ENCODE results near the gene KIAA1210.
"Not testable (repeated sequence)": the region's sequence is repeated elsewhere in the genome, so short reads cannot be mapped to it uniquely, and the experiment has no call there.

KIAA1210 gene

DNA sequence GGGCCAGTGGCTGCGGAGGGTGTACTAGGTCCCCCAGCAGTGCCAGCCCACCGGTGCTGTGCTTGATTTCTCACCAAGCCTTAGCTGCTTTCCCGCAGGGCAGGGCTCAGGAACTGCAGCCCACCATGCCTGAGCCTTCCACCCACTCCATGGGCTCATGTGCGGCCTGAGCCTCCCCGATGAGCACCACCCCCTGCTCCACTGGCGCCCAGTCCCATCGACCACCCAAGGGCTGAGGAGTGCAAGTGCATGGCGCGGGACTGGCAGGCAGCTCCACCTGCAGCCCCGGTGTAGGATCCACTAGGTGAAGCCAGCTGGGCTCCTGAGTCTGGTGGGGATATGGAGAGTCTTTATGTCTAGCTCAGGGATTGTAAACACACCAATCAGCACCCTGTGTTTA lies 98.0 kb downstream of the KIAA1210 start:
- DNase-seq, result not testable (repeated sequence)

GRCh38 chrX:119028733-119029330 lies 98.8 kb downstream of the KIAA1210 start:
- DNase-seq, result no peak

Data from NCI-H748 treated with DMSO at 0.1 percent for 48 hours (cell line).